Gastrocnemius medialis (tissue), 4 donors: ENCODE results near the gene ANGPTL8. TPM values are rescaled to one million over a fixed set of nuclear protein-coding genes. Genes with fewer than 3 reads are reported as not detected.

Experiments used
- ATAC-seq, 2 donors: fragments of 150-250 bp; one replicate each; pipeline ENCODE4 v1.9.1; 2016
- DNase-seq, 2 donors: peaks; one replicate each; pipeline ENCODE4 v3.0.0-alpha.2; 2019
- H3K27ac ChIP-seq, 4 donors: fragments of 200-600 bp; sonication (generic); 1 replicate in 1 of 4; 2 replicates in 3 of 4; pipeline ENCODE4 v1.5.1; 2016 to 2018; ENCODE audit warnings: mild to moderate bottlenecking in 2 of 4, moderate library complexity in 1 of 4
- H3K27me3 ChIP-seq, 3 donors: fragments of 200-600 bp; sonication (generic) in 2 of 3; 1 replicate in 1 of 3; 2 replicates in 2 of 3; pipeline versions ENCODE4 v1.5.1 to v1.6.0; 2016 to 2019; ENCODE audit warnings: mild to moderate bottlenecking in 1 of 3, moderate library complexity in 1 of 3
- H3K36me3 ChIP-seq, 2 donors: fragments of 200-600 bp; sonication (generic) in 1 of 2; one replicate each; pipeline ENCODE4 v1.5.1; 2017 to 2018
- H3K4me1 ChIP-seq, 2 donors: fragments of 200-600 bp; sonication (generic) in 1 of 2; one replicate each; pipeline ENCODE4 v1.5.1; 2016 to 2017; ENCODE audit warnings: mild to moderate bottlenecking in 2 of 2
- H3K4me3 ChIP-seq, 4 donors: fragments of 200-600 bp; sonication (generic) in 3 of 4; 1 replicate in 1 of 4; 2 replicates in 3 of 4; pipeline ENCODE4 v1.5.1; 2016 to 2019; ENCODE audit warnings: mild to moderate bottlenecking in 2 of 4
- H3K9me3 ChIP-seq, 3 donors: fragments of 200-600 bp; sonication (generic) in 2 of 3; 1 replicate in 1 of 3; 2 replicates in 2 of 3; pipeline ENCODE4 v1.5.1; 2016 to 2019
- CTCF ChIP-seq, 5 experiments: fragments of 450-650 bp in 3 of 5; fragments of 200-600 bp in 2 of 5; sonication (generic) in 2 of 5; IDR thresholded peaks in 4 of 5; conservative IDR thresholded peaks in 1 of 5; 1 replicate in 4 of 5; 2 replicates in 1 of 5; pipeline ENCODE4 v1.5.1; 2016 to 2019; ENCODE audit warnings: antibody characterized with exemption in 5 of 5, mild to moderate bottlenecking in 3 of 5, moderate library complexity in 3 of 5
- POLR2A ChIP-seq, 2 donors: fragments of 450-650 bp; IDR thresholded peaks; one replicate each; pipeline ENCODE4 v1.6.1; 2017; ENCODE audit warnings: antibody characterized with exemption in 2 of 2, mild to moderate bottlenecking in 2 of 2, moderate library complexity in 2 of 2
- in situ Hi-C, 4 donors: fragments of 200-750 bp; cut with MboI; loops; one replicate each; pipeline versions ENCODE4 v1.15.0 to v1.8.0; 2017; ENCODE audit warnings: low sequenced_read_pairs in 4 of 4
- intact Hi-C: fragments of 100-400 bp; cut with DNase I; formaldehyde crosslinking; loops from one replicate; pipeline ENCODE4 v1.15.1; 2023; ENCODE audit warnings: low total_unique reads
- total RNA-seq, 4 donors: library from RNA; depleted of rRNA; stranded (reverse); fragments of >200 nt; gene quantifications; one replicate each; pipeline versions ENCODE4 v1.1.0 to v1.2.3, GENCODE V29; 2016

ANGPTL8 gene
- total RNA-seq, 4 donors from 2014 or later, result 0.47 TPM; not detected in 3

GRCh38 chr19:11202488-11203193 lies 36.8 kb upstream of the ANGPTL8 start:
- in situ Hi-C loops, result loop anchor here in 3 of 4 donors (5.0 to 25.0 kb wide), 4 partner anchors 65 to 168 kb away; no protein-coding TSS in a partner anchor
- H3K27ac ChIP-seq, result peak overlapping the region; percentile 69 to 75 (median 74)
- DNase-seq (no peak), ATAC-seq (no peak)
- H3K36me3 ChIP-seq, result no peaks in the 10 kb centered on the region
- peaks cover 15 to 17% of the 10 kb centered on the region in 2 donors for H3K4me1 ChIP-seq
- H3K4me3 ChIP-seq, result no peak overlapping the region
- H3K27me3 ChIP-seq, result no peaks in the 10 kb centered on the region
- intact Hi-C loops, result loop anchor here (1.0 to 10.0 kb wide), 2 partner anchors 65 to 168 kb away; no protein-coding TSS in a partner anchor
- no peaks in the 10 kb centered on the region for H3K9me3 ChIP-seq
- TF ChIP-seq CTCF (IDR thresholded peaks at IDR 0.05 in 4 of 5, conservative IDR thresholded peaks at IDR 0.05 in 1 of 5), result no peak
- TF ChIP-seq POLR2A (IDR thresholded peaks at IDR 0.05), result no peak

GRCh38 chr19:11203194-11204075 lies 36.0 kb upstream of the ANGPTL8 start:
- H3K36me3 ChIP-seq, result no peaks in the 10 kb centered on the region
- H3K4me1 ChIP-seq, result peaks cover 9 to 14% of the 10 kb centered on the region in 2 donors
- peak overlapping the region; percentile 8 to 37 (median 30) for H3K4me3 ChIP-seq
- in situ Hi-C loops (loop anchor here in 3 of 4 donors (5.0 to 25.0 kb wide), 4 partner anchors 66 to 169 kb away; no protein-coding TSS in a partner anchor), intact Hi-C loops (loop anchor here (1.0 to 10.0 kb wide), 2 partner anchors 66 to 169 kb away; no protein-coding TSS in a partner anchor)
- DNase-seq (peak in 1 of 2 donors; percentile 51), ATAC-seq (peak; percentile 43 to 76)
- H3K27ac ChIP-seq, result peak overlapping the region; percentile 69 to 75 (median 74)
- H3K9me3 ChIP-seq, result no peaks in the 10 kb centered on the region
- H3K27me3 ChIP-seq, result no peaks in the 10 kb centered on the region
- TF ChIP-seq CTCF (IDR thresholded peaks at IDR 0.05 in 4 of 5, conservative IDR thresholded peaks at IDR 0.05 in 1 of 5) (peak; percentile 67 to 95 (median 85)), POLR2A (IDR thresholded peaks at IDR 0.05) (no peak)

DNA sequence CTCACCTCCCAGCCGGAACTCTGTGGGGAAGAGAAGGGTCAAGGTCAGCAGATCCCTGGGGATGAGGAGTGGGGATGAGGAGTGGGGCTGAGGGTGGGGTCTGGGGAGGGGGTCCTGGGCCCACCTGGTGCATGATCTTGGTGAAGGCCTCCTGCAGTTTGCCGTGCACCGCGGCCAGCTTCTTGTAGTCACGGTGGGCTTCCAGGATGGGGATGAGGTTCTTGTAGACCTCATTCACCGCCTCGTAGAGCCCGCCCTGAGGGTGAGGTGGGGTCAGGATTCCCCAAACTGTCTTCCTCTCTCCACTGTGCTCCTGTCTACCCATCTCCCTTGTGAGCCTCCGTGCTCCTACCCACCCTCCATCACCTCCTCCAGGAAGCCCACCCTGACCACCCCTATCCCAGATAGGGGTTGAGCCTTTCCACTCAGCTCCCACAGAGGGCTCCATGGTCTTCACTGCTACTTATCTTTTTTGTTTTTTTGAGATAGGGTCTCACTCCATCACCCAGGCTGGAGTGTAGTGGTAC lies 35.3 kb upstream of the ANGPTL8 start:
- H3K4me1 ChIP-seq, result peaks cover 8 to 14% of the 10 kb centered on the region in 2 donors
- TF ChIP-seq CTCF (IDR thresholded peaks at IDR 0.05 in 4 of 5, conservative IDR thresholded peaks at IDR 0.05 in 1 of 5) (peak in 3 of 5 experiments; percentile 18 to 24 (median 22)), POLR2A (IDR thresholded peaks at IDR 0.05) (no peak)
- H3K4me3 ChIP-seq, result no peak overlapping the region
- H3K27me3 ChIP-seq, result no peaks in the 10 kb centered on the region
- ATAC-seq (no peak), DNase-seq (no peak)
- intact Hi-C loops, result loop anchor here (10.0 kb wide), 1 partner anchor 169 kb away; no protein-coding TSS in a partner anchor
- peak overlapping the region; percentile 69 to 75 (median 74) for H3K27ac ChIP-seq
- no peaks in the 10 kb centered on the region for H3K36me3 ChIP-seq
- in situ Hi-C loops, result loop anchor here in 3 of 4 donors (5.0 to 25.0 kb wide), 4 partner anchors 67 to 169 kb away; no protein-coding TSS in a partner anchor
- H3K9me3 ChIP-seq, result no peaks in the 10 kb centered on the region

- in situ Hi-C loops (loop anchor here (5.0 to 25.0 kb wide), 4 partner anchors 68 to 170 kb away; no protein-coding TSS in a partner anchor), intact Hi-C loops (loop anchor here (10.0 kb wide), 1 partner anchor 170 kb away; no protein-coding TSS in a partner anchor)
- Histone ChIP-seq H3K27ac (peak overlapping the region in 1 of 4 donors; percentile 75), H3K4me3 (no peak overlapping the region), H3K9me3 (no peaks in the 10 kb centered on the region), H3K4me1 (peaks cover 8 to 14% of the 10 kb centered on the region in 2 donors), H3K36me3 (no peaks in the 10 kb centered on the region), H3K27me3 (no peaks in the 10 kb centered on the region)
- DNase-seq, result no peak
- no peak for ATAC-seq
- TF ChIP-seq POLR2A (IDR thresholded peaks at IDR 0.05) (no peak), CTCF (IDR thresholded peaks at IDR 0.05 in 4 of 5, conservative IDR thresholded peaks at IDR 0.05 in 1 of 5) (no peak)
Observed at GRCh38 chr19:11204943-11205349, 34.5 kb upstream of the ANGPTL8 start.
